ENCODE measurements around the gene EN2.

DNA sequence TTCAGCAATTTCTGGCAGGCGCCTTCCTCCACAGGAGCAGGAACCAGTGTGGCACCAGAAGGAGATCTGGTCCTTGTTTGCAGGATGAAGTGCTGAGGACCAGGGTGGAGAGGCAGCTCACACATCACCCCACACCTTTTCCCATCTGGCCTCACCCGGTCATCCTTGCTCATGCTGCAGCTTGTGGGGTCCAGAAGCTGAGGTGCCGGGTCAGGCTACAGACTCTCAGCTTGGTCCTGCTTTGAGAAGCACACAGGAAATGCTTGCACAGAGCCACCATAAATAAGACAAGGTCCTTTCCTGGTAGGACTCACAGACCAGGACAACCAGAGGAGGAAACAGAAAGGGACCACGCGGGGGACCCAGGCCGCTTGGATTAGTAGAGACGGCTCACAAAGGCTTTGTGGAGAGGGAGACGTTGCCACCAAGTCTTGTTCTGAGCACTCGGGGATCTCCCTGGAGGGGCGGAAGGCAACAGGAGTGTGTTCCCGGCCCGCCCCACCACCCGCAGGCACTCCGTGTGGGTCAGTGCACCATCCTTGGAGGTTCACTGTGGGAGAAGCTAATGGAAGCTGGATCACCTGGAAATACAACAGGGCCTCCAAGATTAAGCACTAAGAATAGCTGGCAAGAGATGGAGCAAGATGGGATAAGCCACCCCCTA lies 29.6 kb upstream of the EN2 start:
- no peak for TF ChIP-seq POLR2A (IDR thresholded peaks at IDR 0.05; ENCODE audit: low read depth, low read length)
- no peak for TF ChIP-seq TAF1 (IDR thresholded peaks at IDR 0.05; ENCODE audit: borderline replicate concordance, low read depth, low read length)

Measured in GM12892 (cell line).